HG03064 (cell line): Measurements from ENCODE around the gene WDR76.
"Not testable (repeated sequence)": the region's sequence is repeated elsewhere in the genome, so short reads cannot be mapped to it uniquely, and the experiment has no call there.

Experiments used
- ATAC-seq: cut with Tn5 transposase; IDR thresholded peaks from one replicate; pipeline ENCODE4 v1.9.1; 2021; ENCODE audit warnings: low read depth; ENCODE audit not compliant: unreplicated experiment

WDR76 gene

GRCh38 chr15:43815064-43815463, 11.7 kb upstream of the WDR76 start:
- not testable (repeated sequence) for ATAC-seq

- ATAC-seq = no peak
Measured at GRCh38 chr15:43821505-43821904, 5.3 kb upstream of the WDR76 start.

- ATAC-seq = peak; percentile 60
Measured at GRCh38 chr15:43824302-43825246, 2.2 kb upstream of the WDR76 start, which contains the start of gene MFAP1. Gene MFAP1 (minus strand): TSS chr15:43824690. CDS start chr15:43824569, 121 bp downstream.

GRCh38 chr15:43825305-43825704, 1.5 kb upstream of the WDR76 start:
- ATAC-seq = not testable (repeated sequence)

GRCh38 chr15:43826029-43826507, 734 bp upstream of the WDR76 start:
- ATAC-seq = no peak

GRCh38 chr15:43828061-43828657, 1.4 kb downstream of the WDR76 start:
- no peak for ATAC-seq

GRCh38 chr15:43829951-43830540, 3.2 kb downstream of the WDR76 start:
- ATAC-seq = not testable (repeated sequence)

- ATAC-seq = not testable (repeated sequence)
Measured at GRCh38 chr15:43830691-43831275, 4.0 kb downstream of the WDR76 start.

GRCh38 chr15:43831519-43832052, 4.8 kb downstream of the WDR76 start:
- ATAC-seq = not testable (repeated sequence)

GRCh38 chr15:43832485-43832884, 5.7 kb downstream of the WDR76 start:
- not testable (repeated sequence) for ATAC-seq

- ATAC-seq = no peak
Measured at GRCh38 chr15:43845421-43845820, 18.6 kb downstream of the WDR76 start.

- no peak for ATAC-seq
Measured at GRCh38 chr15:43851251-43851650, 24.4 kb downstream of the WDR76 start.

- ATAC-seq = no peak
Measured at GRCh38 chr15:43852607-43853006, 25.8 kb downstream of the WDR76 start.

- no peak for ATAC-seq
Measured at GRCh38 chr15:43854801-43855200, 28.0 kb downstream of the WDR76 start.

GRCh38 chr15:43859546-43859945, 32.7 kb downstream of the WDR76 start:
- ATAC-seq = no peak

GRCh38 chr15:43866636-43867035, 39.8 kb downstream of the WDR76 start:
- not testable (repeated sequence) for ATAC-seq

GRCh38 chr15:43867096-43867495, 40.3 kb downstream of the WDR76 start:
- ATAC-seq = no peak

GRCh38 chr15:43868406-43868805, 41.6 kb downstream of the WDR76 start:
- no peak for ATAC-seq

- ATAC-seq = no peak
Measured at GRCh38 chr15:43871835-43872234, 45.0 kb downstream of the WDR76 start.

- no peak for ATAC-seq
Measured at GRCh38 chr15:43872416-43873020, 45.7 kb downstream of the WDR76 start.
